GM13977 (cell line): ENCODE data around the gene E2F1.

Experiments used
- DNase-seq: peaks from one replicate; pipeline ENCODE4 v3.0.0; 2012; ENCODE audit warnings: low spot score
- CTCF ChIP-seq: IDR thresholded peaks from 2 replicates; pipeline ENCODE4 v1.5.1; 2012; ENCODE audit warnings: mild to moderate bottlenecking, control low read depth; ENCODE audit not compliant: insufficient read depth; ENCODE audit errors: extremely low read depth, missing control alignments
- in situ Hi-C: fragments of 300-500 bp; cut with MboI; formaldehyde crosslinking; loops from one replicate; pipeline ENCODE4 v1.12.0; 2022; ENCODE audit warnings: low sequenced_read_pairs, low pct_unique_long_range_greater_than_20kb, mixed read lengths, inconsistent platforms; ENCODE audit not compliant: unreplicated experiment

Gene E2F1

GRCh38 chr20:33667676-33668465 is 18.3 kb downstream of the E2F1 start:
- peak; percentile 92 for DNase-seq
- TF ChIP-seq CTCF = peak; percentile 99
- in situ Hi-C loops = no loop called here

- in situ Hi-C loops = no loop called here
- DNase-seq = no peak
- peak; percentile 21 for TF ChIP-seq CTCF
Observed at GRCh38 chr20:33667245-33667675, 18.9 kb downstream of the E2F1 start.

GRCh38 chr20:33666293-33667244 is 19.6 kb downstream of the E2F1 start, which contains the start of gene ACTL10:
TSS of gene ACTL10 (plus strand) at chr20:33666943. CDS start at chr20:33667498, 555 bp downstream.
- DNase-seq = peak; percentile 97
- in situ Hi-C loops = no loop called here
- peak; percentile 10 for TF ChIP-seq CTCF

- no peak for TF ChIP-seq CTCF
- in situ Hi-C loops = no loop called here
Observed at GRCh38 chr20:33664762-33665144, 21.4 kb downstream of the E2F1 start.

GRCh38 chr20:33664085-33664761 is 22.0 kb downstream of the E2F1 start:
- TF ChIP-seq CTCF = no peak
- in situ Hi-C loops = no loop called here
- no peak for DNase-seq

More at GRCh38 chr20:33664762-33665144, 21.4 kb downstream of the E2F1 start:
- no peak for DNase-seq
